Measurements from ENCODE around the gene AP5S1.
"Not testable (repeated sequence)": the region's sequence is repeated elsewhere in the genome, so short reads cannot be mapped to it uniquely, and the experiment has no call there.

The AP5S1 gene

DNA sequence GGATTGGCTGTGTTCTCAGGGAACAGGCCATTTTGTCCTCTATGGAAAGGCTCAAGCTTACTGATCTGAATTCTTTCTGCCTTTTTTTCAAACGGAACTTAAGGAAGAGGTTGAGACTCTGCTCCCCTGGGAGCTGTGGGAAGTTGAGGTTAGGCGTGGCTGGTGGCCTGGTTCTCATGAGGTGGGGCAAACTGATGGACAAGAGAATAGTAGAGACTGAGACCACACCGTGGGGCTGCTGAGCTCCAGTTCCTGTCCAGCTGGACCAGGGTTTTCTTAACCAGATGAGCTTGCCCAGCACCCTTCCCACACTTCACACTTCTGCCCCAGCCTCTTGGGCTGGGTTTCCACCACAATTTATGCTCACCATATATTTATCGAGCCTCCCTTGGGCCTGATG is 6.1 kb downstream of the AP5S1 start:
- Histone ChIP-seq H3K4me1 (ENCODE audit: control insufficient read depth, insufficient read depth, low read depth, low read length) (peaks cover 5% of the 10 kb centered on the region), H3K14ac (ENCODE audit: low read length in 2 of 2) (no peak overlapping the region), H3K36me3 (ENCODE audit: control insufficient read depth in 1 of 2, insufficient read depth in 2 of 2, low read depth in 1 of 2, low read length in 2 of 2) (peaks cover 52 to 66% of the 10 kb centered on the region in 2 experiments), H3K4me3 (ENCODE audit: insufficient read depth in 1 of 2, low read depth in 1 of 2, low read length in 2 of 2) (no peak overlapping the region), H3K27ac (ENCODE audit: low read length, poor library complexity, severe bottlenecking) (no peak overlapping the region), H3K4me2 (ENCODE audit: low read length, poor library complexity, severe bottlenecking) (no peak overlapping the region), H2AFZ (ENCODE audit: low read depth, low read length) (no peak overlapping the region), H2BK5ac (ENCODE audit: low read depth, low read length, poor library complexity, severe bottlenecking) (no peak overlapping the region), H3K23ac (ENCODE audit: low read length in 2 of 2) (no peak overlapping the region), H3K9me3 (ENCODE audit: control insufficient read depth, low read length) (no peaks in the 10 kb centered on the region), H2BK12ac (ENCODE audit: low read length in 2 of 2) (no peak overlapping the region), H4K91ac (ENCODE audit: low read length) (no peak overlapping the region), H3K9ac (ENCODE audit: low read length) (no peak overlapping the region), H3K27me3 (ENCODE audit: control insufficient read depth in 1 of 2, insufficient read depth in 1 of 2, low read length in 2 of 2) (no peaks in the 10 kb centered on the region), H2BK120ac (ENCODE audit: low read depth, low read length) (no peak overlapping the region), H2BK15ac (ENCODE audit: low read depth, poor library complexity, severe bottlenecking) (no peak overlapping the region), H3K18ac (ENCODE audit: low read depth in 1 of 2, low read length in 2 of 2) (no peak overlapping the region), H2AK5ac (ENCODE audit: low read length, severe bottlenecking) (no peak overlapping the region), H3K79me1 (replicated peaks; ENCODE audit: low read length, poor library complexity, severe bottlenecking) (peaks cover 23% of the 10 kb centered on the region), H4K8ac (ENCODE audit: low read length) (no peak overlapping the region), H3K4ac (ENCODE audit: low read depth in 1 of 2, low read length in 2 of 2) (no peak overlapping the region)
- WGBS, result 87% methylated on average over 4 of the region's 4 CpGs
- DNase-seq, result no peak

DNA sequence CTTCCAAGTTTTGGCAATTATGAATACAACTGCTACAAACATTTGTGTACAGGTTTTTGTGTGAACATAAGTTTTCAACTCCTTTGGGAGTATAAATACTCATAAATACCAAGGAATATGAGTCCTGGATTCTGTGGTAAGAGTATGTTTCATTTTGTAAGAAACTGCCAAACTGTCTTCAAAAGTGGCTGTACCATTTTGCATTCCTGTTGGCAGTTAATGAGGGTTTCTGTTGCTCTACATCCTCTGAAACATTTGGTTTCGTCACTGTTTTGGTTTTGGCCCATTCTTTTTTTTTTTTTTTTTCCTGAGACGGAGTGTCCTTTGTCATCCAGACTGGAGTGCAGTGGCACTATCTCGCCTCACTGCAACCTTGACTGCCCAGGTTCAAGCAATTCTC is 8.5 kb downstream of the AP5S1 start:
- Histone ChIP-seq H3K4me1 (ENCODE audit: control insufficient read depth, insufficient read depth, low read depth, low read length) (no peaks in the 10 kb centered on the region), H3K9me3 (ENCODE audit: control insufficient read depth, low read length) (no peaks in the 10 kb centered on the region), H3K4ac (ENCODE audit: low read depth in 1 of 2, low read length in 2 of 2) (no peak overlapping the region), H3K27ac (ENCODE audit: low read length, poor library complexity, severe bottlenecking) (no peak overlapping the region), H3K23ac (ENCODE audit: low read length in 2 of 2) (no peak overlapping the region), H2AK5ac (ENCODE audit: low read length, severe bottlenecking) (no peak overlapping the region), H2BK5ac (ENCODE audit: low read depth, low read length, poor library complexity, severe bottlenecking) (no peak overlapping the region), H4K91ac (ENCODE audit: low read length) (no peak overlapping the region), H2AFZ (ENCODE audit: low read depth, low read length) (no peak overlapping the region), H3K79me1 (replicated peaks; ENCODE audit: low read length, poor library complexity, severe bottlenecking) (peaks cover 9% of the 10 kb centered on the region), H4K8ac (ENCODE audit: low read length) (no peak overlapping the region), H2BK12ac (ENCODE audit: low read length in 2 of 2) (no peak overlapping the region), H2BK120ac (ENCODE audit: low read depth, low read length) (no peak overlapping the region), H3K14ac (ENCODE audit: low read length in 2 of 2) (no peak overlapping the region), H3K9ac (ENCODE audit: low read length) (no peak overlapping the region), H3K4me2 (ENCODE audit: low read length, poor library complexity, severe bottlenecking) (no peak overlapping the region), H3K36me3 (ENCODE audit: control insufficient read depth in 1 of 2, insufficient read depth in 2 of 2, low read depth in 1 of 2, low read length in 2 of 2) (peaks cover 35 to 45% of the 10 kb centered on the region in 2 experiments), H3K18ac (ENCODE audit: low read depth in 1 of 2, low read length in 2 of 2) (no peak overlapping the region), H3K4me3 (ENCODE audit: insufficient read depth in 1 of 2, low read depth in 1 of 2, low read length in 2 of 2) (no peak overlapping the region), H3K27me3 (ENCODE audit: control insufficient read depth in 1 of 2, insufficient read depth in 1 of 2, low read length in 2 of 2) (no peaks in the 10 kb centered on the region), H2BK15ac (ENCODE audit: low read depth, poor library complexity, severe bottlenecking) (no peak overlapping the region)
- WGBS, result 96% methylated on average over 3 of the region's 3 CpGs
- DNase-seq, result no peak

DNA sequence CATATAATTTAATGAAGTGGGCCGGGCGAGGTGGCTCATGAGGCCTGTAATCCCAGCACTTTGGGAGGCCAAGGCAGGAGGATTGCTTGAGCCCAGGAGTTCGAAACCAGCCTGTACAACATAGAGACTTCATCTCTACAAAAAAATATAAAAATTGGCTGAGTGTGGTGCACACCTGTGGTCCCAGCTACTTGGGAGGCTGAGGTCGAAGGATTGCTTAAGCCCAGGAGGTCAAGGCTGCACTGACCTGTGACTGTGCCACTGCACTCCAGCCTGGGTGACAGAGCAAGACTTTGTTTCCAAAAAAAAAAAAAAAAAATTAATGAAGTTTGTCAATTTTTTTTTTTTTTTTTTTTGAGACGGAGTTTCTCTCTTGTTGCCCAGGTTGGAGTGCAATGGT is 9.5 kb downstream of the AP5S1 start:
- H3K4me1 ChIP-seq (ENCODE audit: control insufficient read depth, insufficient read depth, low read depth, low read length); H2BK5ac ChIP-seq (ENCODE audit: low read depth, low read length, poor library complexity, severe bottlenecking); H3K4ac ChIP-seq (ENCODE audit: low read depth in 1 of 2, low read length in 2 of 2); H3K18ac ChIP-seq (ENCODE audit: low read depth in 1 of 2, low read length in 2 of 2); H2BK120ac ChIP-seq (ENCODE audit: low read depth, low read length); DNase-seq; H2BK12ac ChIP-seq (ENCODE audit: low read length in 2 of 2); H3K14ac ChIP-seq (ENCODE audit: low read length in 2 of 2); H4K8ac ChIP-seq (ENCODE audit: low read length); H3K4me3 ChIP-seq (ENCODE audit: insufficient read depth in 1 of 2, low read depth in 1 of 2, low read length in 2 of 2); H2AK5ac ChIP-seq (ENCODE audit: low read length, severe bottlenecking); H4K91ac ChIP-seq (ENCODE audit: low read length); H2BK15ac ChIP-seq (ENCODE audit: low read depth, poor library complexity, severe bottlenecking); H2AFZ ChIP-seq (ENCODE audit: low read depth, low read length); H3K9me3 ChIP-seq (ENCODE audit: control insufficient read depth, low read length); H3K27me3 ChIP-seq (ENCODE audit: control insufficient read depth in 1 of 2, insufficient read depth in 1 of 2, low read length in 2 of 2); H3K4me2 ChIP-seq (ENCODE audit: low read length, poor library complexity, severe bottlenecking); H3K9ac ChIP-seq (ENCODE audit: low read length); H3K27ac ChIP-seq (ENCODE audit: low read length, poor library complexity, severe bottlenecking); H3K23ac ChIP-seq (ENCODE audit: low read length in 2 of 2); H3K79me1 ChIP-seq (replicated peaks; ENCODE audit: low read length, poor library complexity, severe bottlenecking): not testable (repeated sequence)
- peaks cover 24 to 34% of the 10 kb centered on the region in 2 experiments for H3K36me3 ChIP-seq (ENCODE audit: control insufficient read depth in 1 of 2, insufficient read depth in 2 of 2, low read depth in 1 of 2, low read length in 2 of 2)
- WGBS, result 87% methylated on average over 2 of the region's 5 CpGs

DNA sequence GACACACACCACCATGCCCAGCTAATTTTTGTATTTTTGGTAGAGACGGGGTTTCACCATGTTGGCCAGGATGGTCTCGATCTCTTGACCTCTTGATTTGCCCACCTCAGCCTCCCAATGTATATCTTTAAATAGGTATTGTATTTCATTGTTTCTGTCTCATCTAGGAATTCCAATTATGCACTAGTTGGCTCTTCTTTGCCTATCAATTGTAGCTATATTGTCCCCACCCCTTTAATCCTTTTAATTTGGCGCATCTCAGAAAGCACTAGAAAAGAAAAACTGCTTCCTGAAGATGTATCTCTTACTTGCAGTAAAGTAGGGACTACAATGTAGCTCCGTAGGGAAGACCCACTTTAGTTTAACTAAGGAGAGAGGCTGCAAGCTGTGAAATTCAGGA is 15.8 kb downstream of the AP5S1 start:
- peaks cover 7 to 9% of the 10 kb centered on the region in 2 experiments for H3K36me3 ChIP-seq (ENCODE audit: control insufficient read depth in 1 of 2, insufficient read depth in 2 of 2, low read depth in 1 of 2, low read length in 2 of 2)
- 96% methylated on average over 2 of the region's 4 CpGs for WGBS
- no peak overlapping the region for H3K4me2 ChIP-seq (ENCODE audit: low read length, poor library complexity, severe bottlenecking)
- no peak overlapping the region for H4K91ac ChIP-seq (ENCODE audit: low read length)
- no peak overlapping the region for H3K4ac ChIP-seq (ENCODE audit: low read depth in 1 of 2, low read length in 2 of 2)
- H3K18ac ChIP-seq (ENCODE audit: low read depth in 1 of 2, low read length in 2 of 2), result no peak overlapping the region
- no peak overlapping the region for H2BK5ac ChIP-seq (ENCODE audit: low read depth, low read length, poor library complexity, severe bottlenecking)
- no peak overlapping the region for H2BK120ac ChIP-seq (ENCODE audit: low read depth, low read length)
- no peak overlapping the region for H3K14ac ChIP-seq (ENCODE audit: low read length in 2 of 2)
- no peak for DNase-seq
- H2AK5ac ChIP-seq (ENCODE audit: low read length, severe bottlenecking), result no peak overlapping the region
- no peaks in the 10 kb centered on the region for H3K79me1 ChIP-seq (replicated peaks; ENCODE audit: low read length, poor library complexity, severe bottlenecking)
- H3K9ac ChIP-seq (ENCODE audit: low read length), result no peak overlapping the region
- no peak overlapping the region for H2AFZ ChIP-seq (ENCODE audit: low read depth, low read length)
- no peak overlapping the region for H2BK12ac ChIP-seq (ENCODE audit: low read length in 2 of 2)
- H3K27ac ChIP-seq (ENCODE audit: low read length, poor library complexity, severe bottlenecking), result no peak overlapping the region
- H2BK15ac ChIP-seq (ENCODE audit: low read depth, poor library complexity, severe bottlenecking), result no peak overlapping the region
- H3K27me3 ChIP-seq (ENCODE audit: control insufficient read depth in 1 of 2, insufficient read depth in 1 of 2, low read length in 2 of 2), result no peaks in the 10 kb centered on the region
- H3K4me1 ChIP-seq (ENCODE audit: control insufficient read depth, insufficient read depth, low read depth, low read length), result no peaks in the 10 kb centered on the region
- no peak overlapping the region for H3K23ac ChIP-seq (ENCODE audit: low read length in 2 of 2)
- H4K8ac ChIP-seq (ENCODE audit: low read length), result no peak overlapping the region
- H3K4me3 ChIP-seq (ENCODE audit: insufficient read depth in 1 of 2, low read depth in 1 of 2, low read length in 2 of 2), result no peak overlapping the region
- peaks cover 4% of the 10 kb centered on the region for H3K9me3 ChIP-seq (ENCODE audit: control insufficient read depth, low read length)
